ENCODE data around the gene RUVBL2.

RUVBL2 gene

DNA sequence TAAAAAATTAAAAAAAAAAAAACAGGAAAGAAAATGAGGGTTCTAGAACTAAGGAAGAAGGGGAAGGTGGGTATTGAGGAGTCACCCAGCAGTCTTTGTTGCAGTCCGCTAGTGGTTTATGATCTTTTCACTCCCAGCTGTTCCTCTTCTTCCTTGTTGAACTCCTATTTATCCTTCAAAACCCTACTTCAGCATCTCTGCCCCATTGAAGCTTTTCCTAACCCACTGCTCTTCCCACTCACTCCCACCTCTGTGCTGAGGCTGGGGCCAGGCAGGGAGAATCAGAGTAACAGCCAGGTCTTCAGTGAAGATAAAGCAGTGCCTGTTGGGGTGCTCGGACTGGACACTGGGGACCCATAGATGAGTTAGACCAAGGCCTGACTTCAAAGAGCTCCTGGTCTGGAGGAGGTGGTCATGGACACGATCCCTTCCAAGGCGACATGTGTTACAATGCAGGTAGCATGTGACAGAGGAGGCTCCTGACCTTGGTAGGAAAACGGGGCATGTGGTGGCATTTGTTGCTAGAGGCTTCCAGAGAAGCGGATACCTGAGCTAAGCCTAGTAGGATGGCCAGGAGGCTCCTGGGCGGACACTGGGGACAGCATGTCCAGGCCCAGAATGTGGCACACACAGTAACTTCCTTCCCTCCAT, 11.4 kb downstream of the RUVBL2 start:
- TF ChIP-seq GABPA (IDR thresholded peaks at IDR 0.05; ENCODE audit: low read depth) = no peak
- TF ChIP-seq CTCF (IDR thresholded peaks at IDR 0.05; ENCODE audit: insufficient read depth, low read length) = no peak
- no peak for TF ChIP-seq REST (IDR thresholded peaks at IDR 0.05; ENCODE audit: insufficient replicate concordance, low read depth)
- TF ChIP-seq SPI1 (IDR thresholded peaks at IDR 0.05; ENCODE audit: borderline replicate concordance, low read depth) = no peak
- no peak for TF ChIP-seq POLR2AphosphoS5 (IDR thresholded peaks at IDR 0.05; ENCODE audit: low read depth)

GRCh38 chr19:49006905-49007304, 13.2 kb downstream of the RUVBL2 start:
- no peak overlapping the region for H3K4me3 ChIP-seq (replicated peaks; ENCODE audit: insufficient read depth, low read length)
- no peaks in the 10 kb centered on the region for H3K27me3 ChIP-seq (ENCODE audit: insufficient read depth, poor library complexity, severe bottlenecking)
- DNase-seq (ENCODE audit: low read depth in 1 of 2, low spot score in 1 of 2) = no peak
- TF ChIP-seq GABPA (IDR thresholded peaks at IDR 0.05; ENCODE audit: low read depth) (no peak), REST (IDR thresholded peaks at IDR 0.05; ENCODE audit: insufficient replicate concordance, low read depth) (no peak), POLR2AphosphoS5 (IDR thresholded peaks at IDR 0.05; ENCODE audit: low read depth) (no peak), CTCF (IDR thresholded peaks at IDR 0.05; ENCODE audit: insufficient read depth, low read length) (no peak), SPI1 (IDR thresholded peaks at IDR 0.05; ENCODE audit: borderline replicate concordance, low read depth) (no peak)
- no peak overlapping the region for H3K27ac ChIP-seq (replicated peaks)

More for the DNA sequence above, 11.4 kb downstream of the RUVBL2 start:
- Histone ChIP-seq H3K27ac (replicated peaks) (no peak overlapping the region), H3K27me3 (ENCODE audit: insufficient read depth, poor library complexity, severe bottlenecking) (no peaks in the 10 kb centered on the region), H3K4me3 (replicated peaks; ENCODE audit: insufficient read depth, low read length) (no peak overlapping the region)
- no peak for DNase-seq (ENCODE audit: low read depth in 1 of 2, low spot score in 1 of 2)

DNA sequence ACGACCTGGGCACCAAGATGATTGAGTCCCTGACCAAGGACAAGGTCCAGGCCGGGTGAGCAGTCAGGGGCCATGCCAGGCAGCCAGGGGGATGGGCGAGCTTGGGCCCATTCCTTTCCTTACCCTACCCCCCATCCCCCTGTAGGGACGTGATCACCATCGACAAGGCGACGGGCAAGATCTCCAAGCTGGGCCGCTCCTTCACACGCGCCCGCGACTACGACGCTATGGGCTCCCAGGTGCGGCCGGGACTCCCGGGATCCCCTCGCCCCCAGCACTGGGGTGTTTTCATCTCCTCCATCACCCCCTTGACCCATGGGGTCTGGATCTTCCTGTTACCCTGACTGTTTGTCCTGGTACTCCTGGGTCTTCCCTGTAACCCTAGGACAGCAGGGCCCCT, 16.1 kb downstream of the RUVBL2 start:
- no peak for DNase-seq (ENCODE audit: low read depth in 1 of 2, low spot score in 1 of 2)
- Histone ChIP-seq H3K27me3 (ENCODE audit: insufficient read depth, poor library complexity, severe bottlenecking) (no peaks in the 10 kb centered on the region), H3K4me3 (replicated peaks; ENCODE audit: insufficient read depth, low read length) (no peak overlapping the region), H3K27ac (replicated peaks) (no peak overlapping the region)
- TF ChIP-seq GABPA (IDR thresholded peaks at IDR 0.05; ENCODE audit: low read depth) (no peak), SPI1 (IDR thresholded peaks at IDR 0.05; ENCODE audit: borderline replicate concordance, low read depth) (no peak), POLR2AphosphoS5 (IDR thresholded peaks at IDR 0.05; ENCODE audit: low read depth) (no peak), REST (IDR thresholded peaks at IDR 0.05; ENCODE audit: insufficient replicate concordance, low read depth) (no peak), CTCF (IDR thresholded peaks at IDR 0.05; ENCODE audit: insufficient read depth, low read length) (no peak)
